Dermis blood vessel endothelial cell (primary cell): ENCODE measurements around the gene HSPA12A. TPM values are rescaled to one million over a fixed set of nuclear protein-coding genes. Genes with fewer than 3 reads are reported as not detected.
A peak's percentile ranks its signal among the peaks of the same experiment; 100 is the strongest.

ENCODE experiments used
- DNase-seq: peaks from one replicate; pipeline ENCODE4 v3.0.0; 2010
- total RNA-seq: library from RNA; depleted of rRNA; stranded (reverse); fragments of >200 nt; gene quantifications from 2 replicates; pipeline ENCODE4 v1.2.3, GENCODE V29; 2014

HSPA12A gene
- total RNA-seq, 1 donor from 2014 or later, result 0.68 TPM

DNA sequence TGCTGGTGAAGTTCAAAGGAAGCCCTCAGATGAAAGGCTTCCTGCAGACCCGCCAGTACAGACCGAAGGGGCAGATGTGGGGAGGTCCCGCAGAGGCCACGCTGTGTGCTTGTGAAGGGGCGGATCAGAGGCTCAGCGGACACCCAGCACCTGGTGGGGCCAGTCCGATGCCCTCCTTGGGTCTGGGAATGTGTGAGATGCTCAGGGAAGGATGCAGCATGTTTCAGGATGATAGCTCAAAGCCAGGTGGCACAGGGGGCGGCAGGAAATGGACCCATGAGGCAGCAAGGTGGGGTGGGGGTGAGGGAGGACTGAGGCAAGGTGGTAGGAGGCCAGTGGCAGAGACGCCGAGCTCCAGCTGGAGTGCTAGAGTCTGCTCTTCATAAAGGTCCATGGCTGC, 27.9 kb upstream of the HSPA12A start:
- DNase-seq, result no peak

DNA sequence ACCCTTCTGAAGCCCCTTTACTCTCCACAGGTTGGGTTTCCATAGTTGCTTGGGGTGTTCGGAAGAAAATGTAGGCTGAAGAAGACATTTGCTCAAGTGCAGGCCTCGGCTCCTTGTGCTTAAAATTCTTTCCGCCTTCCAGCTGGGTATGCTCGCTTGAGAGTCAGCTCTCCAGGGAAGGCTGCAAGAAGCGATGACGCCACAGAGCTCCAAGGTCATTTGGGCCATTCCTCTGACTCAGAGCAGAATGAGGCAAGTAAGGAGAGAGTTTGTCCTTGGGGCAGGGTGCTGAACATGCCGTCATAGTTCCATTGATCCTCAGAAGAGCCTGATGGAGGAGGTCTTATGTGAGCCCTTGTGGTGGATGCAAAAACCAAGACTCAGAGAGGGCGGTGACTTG, 27.4 kb upstream of the HSPA12A start:
- no peak for DNase-seq

DNA sequence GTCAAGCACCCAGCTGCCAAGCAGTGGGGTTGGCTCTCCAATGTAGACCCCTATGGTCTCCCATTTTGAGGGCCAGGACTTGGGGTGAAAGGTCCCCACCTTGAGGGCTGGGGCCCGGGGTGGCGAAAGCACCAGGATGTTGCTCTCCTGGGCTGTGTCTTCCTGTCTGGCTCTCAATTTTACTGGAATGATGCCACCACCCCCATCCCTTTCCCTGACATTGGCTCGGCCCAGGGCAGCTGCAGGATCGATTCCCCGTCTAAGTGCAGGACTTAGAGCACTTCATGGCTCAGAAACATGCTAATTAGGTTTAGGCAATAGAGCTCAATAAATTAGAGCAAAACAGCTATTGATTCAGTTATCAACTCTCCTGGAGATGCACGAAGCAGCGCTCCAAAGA, 27.0 kb upstream of the HSPA12A start:
- DNase-seq, result no peak

DNA sequence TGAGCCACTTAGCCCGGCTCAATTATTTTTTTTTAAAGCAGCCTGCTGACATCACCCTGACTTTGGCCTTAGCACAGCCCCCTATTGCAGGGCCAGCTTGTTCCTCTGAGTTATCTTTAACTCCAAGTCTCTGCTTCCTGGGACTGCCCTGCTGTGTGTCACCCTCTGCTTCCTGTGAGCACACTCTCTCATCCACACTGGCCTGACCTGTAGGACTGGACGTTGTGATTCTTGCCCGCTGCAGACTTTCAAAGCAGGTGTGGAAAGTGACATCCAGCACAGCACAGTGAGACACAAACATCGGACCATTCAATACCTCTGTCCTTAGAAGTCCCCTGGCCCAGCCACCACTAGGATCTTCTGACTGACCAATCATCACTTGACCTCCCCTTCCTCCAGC, 26.4 kb upstream of the HSPA12A start:
- DNase-seq, result no peak

DNA sequence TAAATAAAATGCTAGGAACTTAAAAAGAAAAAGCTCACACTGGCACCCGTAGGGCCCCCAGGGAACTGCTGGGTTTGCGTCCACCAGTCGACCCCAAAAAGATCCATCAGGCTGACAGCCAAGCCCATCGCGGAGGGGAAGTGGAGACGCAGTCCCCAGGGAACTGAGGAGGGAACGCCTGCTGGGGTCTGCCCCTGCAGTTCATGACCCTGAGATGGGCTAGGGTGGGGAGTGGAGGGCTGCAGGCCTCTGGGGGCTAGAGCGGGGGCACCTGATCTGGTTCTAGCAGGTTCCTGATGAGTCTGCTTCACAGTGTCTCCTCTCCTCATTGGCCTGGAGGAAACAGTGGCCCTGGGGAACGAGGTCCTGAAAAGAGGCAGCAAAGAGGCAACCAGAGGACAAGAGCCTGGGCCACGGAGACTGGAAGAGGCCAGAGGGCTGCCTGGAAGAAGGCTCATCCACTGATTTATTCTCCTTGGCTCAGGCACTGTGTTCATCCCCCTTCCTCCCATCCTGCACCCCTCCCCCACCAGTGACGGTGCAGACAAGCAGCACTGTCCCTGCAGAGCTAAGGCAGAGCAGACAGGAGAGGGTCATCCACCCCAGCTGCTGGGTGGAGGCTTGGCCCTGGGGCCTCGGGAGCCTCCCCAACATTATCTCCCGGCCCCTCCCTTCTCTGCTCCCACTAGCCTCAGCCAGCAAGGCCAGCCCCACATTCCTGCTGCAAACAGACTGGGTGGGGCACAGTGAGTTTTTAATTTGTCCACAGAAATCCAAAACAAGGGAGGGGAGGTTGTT, 24.7 kb upstream of the HSPA12A start:
- DNase-seq, result no peak

DNA sequence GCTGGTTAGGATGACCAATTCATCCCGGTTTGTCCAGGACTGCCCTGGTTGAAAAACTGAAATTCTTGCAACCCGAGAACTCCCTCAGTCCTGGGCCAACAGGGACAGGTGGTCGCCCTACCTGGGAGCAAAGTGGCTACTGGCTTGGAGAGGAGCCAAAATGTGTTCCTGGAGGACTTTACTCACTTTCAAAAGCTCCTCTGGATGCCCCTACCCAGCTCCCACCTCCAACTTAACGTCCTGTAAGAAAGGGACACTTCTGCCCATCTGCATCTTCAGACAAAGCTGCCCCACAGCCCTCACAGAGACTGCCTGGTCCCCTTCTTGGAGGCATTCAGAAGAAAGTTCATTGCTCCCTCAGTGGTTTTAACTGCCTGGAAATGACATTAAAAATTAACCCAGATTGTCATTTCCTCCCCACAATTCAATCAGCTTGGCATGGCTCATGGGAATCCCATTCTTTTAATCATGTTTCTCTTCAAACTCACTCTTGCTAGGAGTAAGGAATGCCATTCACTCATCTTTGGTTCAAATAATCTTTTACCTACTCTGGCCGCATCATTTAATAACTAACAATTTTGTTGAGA, 24.0 kb upstream of the HSPA12A start:
- no peak for DNase-seq

DNA sequence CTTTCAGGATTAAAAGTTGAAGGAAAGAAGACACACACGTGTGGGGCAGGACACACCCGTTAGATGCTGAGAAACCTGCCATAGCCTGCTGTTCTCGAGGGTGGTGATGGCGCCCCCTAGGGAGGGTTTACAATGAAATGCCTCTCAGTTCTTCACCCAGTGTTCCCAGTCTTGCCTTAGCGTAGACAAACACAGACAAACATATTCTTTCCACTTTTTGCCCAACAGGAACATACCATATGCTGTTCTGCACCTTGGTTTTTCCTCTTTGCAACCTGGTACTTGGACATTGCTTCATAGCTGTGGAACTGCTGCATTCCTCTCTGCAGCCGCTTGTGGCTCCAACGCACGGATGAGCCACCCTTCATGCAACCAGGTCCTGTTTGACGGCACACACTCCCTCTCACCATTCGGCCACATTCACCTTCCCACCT, 23.3 kb upstream of the HSPA12A start:
- peak; percentile 40 for DNase-seq

DNA sequence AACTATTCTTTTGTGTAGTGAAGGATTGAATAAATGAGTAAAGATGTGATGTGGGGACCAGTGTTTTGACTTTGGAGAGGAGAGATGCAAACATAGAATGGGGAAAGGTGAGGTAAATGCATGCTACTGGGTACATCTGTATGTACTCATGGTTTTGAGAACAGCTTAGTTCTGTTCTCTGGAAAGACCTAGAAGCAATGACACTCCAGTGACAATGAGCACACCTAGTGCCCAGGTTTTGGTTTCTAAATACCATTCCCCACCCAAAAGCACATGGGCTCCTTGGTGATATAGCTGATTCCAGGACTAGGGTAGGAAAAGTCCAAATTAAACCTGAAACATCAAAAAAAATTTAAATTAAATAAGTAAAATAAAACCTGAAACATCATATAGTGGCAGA, 22.6 kb upstream of the HSPA12A start:
- DNase-seq, result no peak

DNA sequence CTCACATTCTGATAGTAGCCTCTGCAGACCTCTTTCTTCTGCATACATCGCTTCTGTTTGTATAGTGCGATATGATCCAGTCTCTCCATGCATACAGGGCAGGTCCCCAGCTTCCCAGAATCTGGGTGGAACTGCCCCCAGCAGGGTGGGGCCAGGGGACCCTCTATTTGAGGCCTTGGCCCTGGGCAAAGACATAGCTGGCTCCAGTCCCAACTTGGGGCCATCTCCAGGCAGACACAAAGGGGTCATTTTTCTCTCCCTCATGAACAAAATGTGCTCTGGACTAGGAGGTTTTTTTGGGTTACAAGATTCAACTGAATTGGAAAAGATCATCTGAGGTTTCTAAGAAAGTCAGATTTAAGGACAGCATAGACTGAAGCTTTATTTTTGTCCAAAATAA, 21.1 kb upstream of the HSPA12A start:
- no peak for DNase-seq

DNA sequence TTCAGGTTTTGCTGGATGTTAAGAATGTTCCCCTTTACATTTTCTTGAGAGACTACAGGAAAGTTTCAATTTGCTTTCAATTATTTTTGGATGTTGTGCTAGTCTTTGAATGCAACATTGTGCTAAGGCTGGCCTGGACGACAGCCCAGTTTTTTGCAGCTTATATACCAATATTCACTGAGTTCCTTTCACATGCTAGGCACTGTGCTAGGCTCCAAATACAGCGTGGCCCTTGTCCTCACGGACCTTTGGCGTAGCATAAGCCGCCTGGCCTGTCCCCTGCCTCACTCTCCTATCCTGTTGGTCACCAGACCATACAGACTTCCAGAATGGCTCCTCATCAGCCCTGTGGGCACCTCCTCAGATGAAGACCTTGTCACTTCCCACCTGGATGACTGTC, 19.5 kb upstream of the HSPA12A start:
- no peak for DNase-seq

DNA sequence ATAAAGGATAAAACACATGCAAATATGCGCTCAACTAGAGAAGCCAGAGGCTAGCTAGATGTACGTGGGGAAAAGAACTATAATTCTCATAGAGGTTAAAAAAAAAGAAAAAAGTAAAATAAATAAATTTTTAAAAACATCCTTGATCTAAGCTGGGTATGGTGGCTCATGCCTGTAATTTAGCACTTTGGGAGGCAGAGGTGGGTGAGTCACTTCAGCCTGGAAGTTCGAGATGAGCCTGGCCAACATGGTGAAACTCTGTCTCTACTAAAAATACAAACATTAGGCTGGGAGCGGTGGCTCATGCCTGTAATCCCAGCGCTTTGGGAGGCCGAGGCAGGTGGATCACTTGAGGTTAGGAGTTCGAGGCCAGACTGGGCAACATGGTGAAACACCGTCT, 18.6 kb upstream of the HSPA12A start:
- no peak for DNase-seq

DNA sequence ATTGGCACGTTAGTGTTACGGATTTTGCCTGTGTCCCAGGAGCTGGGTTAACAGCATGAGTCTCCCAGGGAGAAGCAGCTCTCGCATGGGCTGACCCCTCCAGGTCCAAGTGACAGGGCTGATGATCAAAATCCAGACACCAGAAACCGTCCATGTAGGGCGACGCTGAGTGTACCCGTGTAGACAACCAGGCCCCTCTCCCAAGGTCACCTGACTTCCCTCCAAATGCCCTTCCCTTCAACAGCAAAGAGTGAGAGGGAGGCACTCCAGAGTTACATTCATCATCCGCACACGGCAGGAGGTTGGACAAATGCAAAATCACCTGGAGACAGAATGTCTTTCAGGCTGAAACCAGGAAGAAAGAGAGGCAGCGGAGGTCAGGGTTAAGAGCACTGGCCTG, 14.9 kb upstream of the HSPA12A start:
- DNase-seq, result no peak

DNA sequence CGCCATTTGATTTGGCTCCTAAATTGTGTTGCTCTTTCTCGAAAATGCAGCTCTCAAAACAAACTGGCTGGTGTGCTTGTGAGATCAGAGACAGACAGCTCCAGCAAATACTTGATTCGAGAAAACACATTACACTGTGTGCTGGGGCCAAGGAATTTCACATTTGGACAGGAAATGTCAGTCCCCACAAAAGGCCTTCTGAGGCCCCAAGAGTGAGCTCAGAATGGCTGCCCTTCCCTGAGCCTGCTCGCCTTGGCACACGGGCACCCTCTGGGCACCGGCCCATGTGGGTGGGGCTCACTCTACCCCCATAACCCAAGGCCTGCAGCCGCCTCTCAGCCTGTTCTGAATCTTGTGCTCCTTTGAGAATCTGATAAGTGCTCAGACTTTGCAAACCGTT, 13.9 kb upstream of the HSPA12A start:
- DNase-seq, result no peak

DNA sequence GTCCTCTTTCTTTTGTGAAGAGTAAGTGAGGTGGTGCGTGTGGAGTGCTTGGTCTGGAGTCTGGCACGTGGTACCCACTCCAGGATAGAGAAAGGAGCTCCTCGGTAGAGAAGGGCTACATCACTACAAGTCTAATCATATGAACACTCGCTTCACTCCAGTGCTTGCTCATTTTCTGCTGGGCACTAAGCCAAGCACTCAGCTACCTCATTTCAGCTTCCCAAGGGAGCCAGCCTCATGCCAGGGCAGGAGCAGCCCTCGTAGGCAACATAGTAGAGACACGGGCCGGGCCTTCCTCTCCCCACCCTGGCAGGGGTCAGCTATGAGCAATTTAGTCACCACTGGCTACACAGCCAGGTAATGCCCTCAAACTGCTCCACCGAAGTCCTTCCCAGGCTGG, 11.4 kb upstream of the HSPA12A start:
- DNase-seq, result no peak

DNA sequence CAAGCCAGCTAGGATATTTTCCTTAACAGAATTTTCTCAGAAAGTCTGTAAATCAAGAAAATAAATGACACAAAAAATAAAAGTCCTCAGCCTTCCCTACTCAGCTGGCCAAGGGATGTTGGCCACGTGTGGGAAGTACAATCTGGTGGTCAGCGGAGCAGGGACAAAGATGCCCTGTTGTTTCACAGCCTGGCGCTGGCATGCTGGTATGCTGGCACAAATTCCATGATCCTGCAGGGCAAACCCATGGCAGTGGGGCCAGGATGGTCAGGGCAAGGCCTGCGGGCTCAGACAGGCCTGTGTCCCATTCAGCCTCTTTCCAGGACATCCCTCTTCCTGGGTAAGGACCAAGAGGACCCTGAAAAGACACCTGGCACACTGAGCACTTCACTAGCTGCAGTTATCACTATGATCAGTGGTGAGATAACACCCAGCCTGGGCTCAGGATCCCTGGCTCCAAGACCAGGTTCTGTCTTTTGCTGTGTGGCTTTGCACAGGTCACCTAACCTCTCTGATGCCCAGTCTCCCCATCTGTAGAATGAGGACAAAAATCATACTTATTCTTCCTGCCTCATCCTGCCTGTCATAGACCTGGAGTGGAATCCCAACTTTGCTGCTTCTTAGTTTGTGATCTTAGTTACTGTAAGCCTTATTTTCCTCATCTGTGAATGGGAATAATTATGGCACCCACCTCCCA, 10.8 kb upstream of the HSPA12A start:
- DNase-seq, result no peak

DNA sequence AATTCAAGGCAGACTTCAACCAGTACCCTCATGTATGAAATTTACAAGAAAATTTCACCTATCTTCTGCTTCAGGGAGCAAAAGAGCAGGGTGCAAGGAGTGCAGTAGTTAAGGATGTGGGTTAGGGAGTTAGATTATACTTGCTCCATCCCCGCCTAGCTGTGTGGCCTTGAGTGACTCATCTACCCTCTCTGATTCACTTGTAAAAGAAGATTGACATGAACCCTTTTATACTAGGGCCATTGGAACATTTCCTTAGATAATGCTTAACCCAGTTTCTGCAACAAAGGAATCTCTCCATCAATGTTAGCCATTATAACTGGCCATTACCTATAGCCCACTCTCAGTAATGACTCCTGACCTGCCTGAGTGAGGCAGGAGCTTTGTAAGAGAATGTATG, 10.2 kb upstream of the HSPA12A start:
- DNase-seq, result no peak

DNA sequence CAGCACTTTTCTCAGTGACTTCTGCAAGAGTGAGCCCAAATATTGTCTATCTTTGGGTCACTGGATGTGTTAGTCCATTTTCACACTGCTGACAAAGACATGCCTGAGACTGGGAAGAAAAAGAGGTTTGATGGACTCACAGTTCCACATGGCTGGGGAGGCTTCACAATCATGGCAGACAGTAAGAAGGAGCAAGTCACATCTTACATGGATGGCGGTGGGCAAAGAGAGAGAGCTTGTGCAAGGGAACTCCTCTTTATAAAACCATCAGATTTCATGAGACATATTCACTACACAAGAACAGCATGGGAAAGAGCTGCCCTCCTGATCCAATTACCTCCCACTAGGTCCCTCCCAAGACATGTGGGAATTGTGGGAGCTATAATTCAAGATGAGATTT, 6.1 kb upstream of the HSPA12A start:
- DNase-seq, result no peak

DNA sequence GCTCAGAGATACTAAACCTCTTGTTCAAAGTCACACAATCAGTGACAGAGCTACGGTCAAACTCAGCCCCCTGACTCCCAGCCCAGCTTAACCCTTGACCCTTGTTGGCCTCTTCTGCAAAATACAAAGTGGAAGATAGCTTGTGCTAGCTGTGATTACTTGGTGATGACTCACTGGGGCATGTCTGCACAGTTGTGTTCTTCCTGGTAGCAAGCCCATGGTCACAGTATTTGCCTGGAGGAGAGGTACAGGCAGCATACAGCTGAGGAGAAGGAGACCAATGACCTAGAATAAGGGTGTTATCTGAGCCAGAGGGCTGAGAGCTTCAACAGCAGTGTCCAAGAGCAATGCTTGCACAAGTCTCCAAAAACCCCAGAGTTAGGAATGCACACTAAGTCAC, 5.7 kb upstream of the HSPA12A start:
- DNase-seq, result no peak

DNA sequence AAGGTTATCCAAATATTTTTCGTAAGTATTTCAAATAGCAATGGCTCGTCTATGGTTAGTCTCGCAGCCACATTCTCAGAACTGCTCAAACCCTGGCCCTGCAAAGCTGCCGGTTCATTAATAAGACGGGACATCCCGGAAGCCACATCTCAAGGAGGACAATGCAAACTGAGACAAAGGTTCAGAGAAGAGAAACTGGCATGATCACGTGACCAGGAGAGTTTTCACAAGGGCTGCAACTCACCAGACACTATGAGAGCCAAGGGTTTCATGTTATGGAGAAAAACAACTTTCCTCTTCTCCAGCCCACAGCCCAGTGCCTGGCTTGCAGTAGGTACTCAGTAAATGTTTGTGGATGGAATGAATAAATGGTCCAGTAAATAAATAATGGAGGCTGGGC, 5.0 kb upstream of the HSPA12A start:
- no peak for DNase-seq

DNA sequence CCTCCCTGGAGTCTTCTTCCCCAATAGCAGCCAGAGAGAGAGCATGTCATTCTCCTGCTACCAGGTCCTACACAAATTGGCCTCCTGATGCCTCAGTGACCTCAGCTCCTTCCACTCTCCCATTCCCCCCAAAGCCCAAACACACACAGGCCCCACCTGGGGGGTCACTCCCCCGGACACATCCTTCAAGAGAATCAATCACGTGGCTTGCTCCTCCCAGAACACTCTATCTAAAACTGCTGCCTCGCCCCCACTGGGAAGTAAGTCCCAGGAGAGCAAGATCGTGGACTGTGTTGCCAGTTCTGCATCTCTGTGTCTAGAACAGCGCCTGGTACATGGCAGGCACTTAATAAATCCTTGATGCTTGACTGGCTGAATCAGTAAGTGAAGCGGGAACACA, 2.5 kb upstream of the HSPA12A start:
- DNase-seq, result no peak

DNA sequence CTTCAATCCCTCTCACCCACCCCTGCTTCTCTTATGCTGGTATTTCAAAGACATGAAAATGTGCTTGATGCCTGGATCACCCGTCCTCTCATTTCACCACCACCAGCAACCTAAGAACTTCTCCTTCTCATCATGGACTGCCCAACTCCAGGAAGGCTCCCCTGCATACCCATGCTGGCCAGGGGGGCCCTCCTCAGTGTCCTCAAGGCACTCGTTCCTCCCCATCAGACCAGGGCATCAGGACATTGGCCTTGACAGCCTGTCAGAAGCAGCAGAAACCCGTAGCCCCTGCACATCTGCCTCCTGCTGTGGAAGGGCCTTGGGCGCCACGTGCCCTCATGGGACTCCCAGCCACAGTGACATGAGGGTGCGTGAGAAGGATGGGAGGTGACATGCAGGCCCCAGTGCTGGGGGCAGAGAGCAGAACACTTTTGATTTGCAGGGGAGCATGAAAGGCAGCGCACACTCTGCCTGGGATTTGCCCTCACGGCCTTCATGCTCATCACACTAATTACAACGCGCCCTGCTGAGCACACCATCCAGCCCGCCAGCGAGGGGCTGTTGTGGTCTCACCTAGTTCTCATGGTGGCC, 1.9 kb upstream of the HSPA12A start:
- DNase-seq, result no peak

DNA sequence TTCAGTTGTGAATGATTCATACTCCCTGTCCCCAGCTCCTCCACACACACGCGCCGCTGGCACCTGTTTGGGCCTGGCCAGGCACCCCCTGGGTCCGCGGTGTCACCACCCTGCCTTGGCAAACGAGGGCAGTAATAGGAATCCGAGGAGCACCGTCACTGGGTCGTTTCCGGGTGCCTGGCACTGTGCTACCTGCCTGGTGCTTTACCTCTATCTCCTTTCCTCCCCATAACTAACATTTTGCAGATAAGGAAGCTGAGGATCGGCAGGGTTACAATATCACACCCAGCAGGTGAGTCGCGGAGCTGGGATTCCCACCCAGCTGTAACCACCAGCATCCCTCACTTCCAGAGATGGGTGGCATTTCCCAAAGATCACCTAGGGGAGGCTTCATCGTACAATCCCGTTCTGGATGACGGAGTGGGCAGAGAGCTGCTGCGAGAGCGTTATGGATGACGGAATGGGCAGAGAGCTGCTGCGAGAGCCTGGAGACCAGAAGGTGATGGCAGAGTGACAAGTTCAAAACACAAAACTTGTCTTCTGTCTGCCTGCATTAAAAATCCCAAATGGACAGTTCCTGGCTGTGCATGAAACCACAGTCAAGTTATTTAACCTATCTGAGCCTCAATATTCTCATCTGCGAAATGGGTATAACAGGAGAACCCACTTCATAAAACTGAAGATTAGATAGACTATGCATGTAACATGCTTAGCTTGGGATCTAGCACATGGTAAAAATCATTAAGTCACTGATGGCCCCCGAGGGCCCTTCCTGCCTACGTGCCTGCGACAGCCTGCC, 1.1 kb upstream of the HSPA12A start:
- no peak for DNase-seq
